Right atrium auricular region (tissue), 2 donors: ENCODE measurements around the gene SOCS7. TPM values are rescaled to one million over a fixed set of nuclear protein-coding genes. Genes with fewer than 3 reads are reported as not detected.

ENCODE experiments used
- DNase-seq: peaks from one replicate; pipeline ENCODE4 v3.0.0-alpha.2; 2019; ENCODE audit warnings: low spot score
- H3K27ac ChIP-seq, 2 donors: fragments of 200-600 bp; sonication (generic); 1 replicate in 1 of 2; 2 replicates in 1 of 2; pipeline ENCODE4 v1.5.1; 2016 to 2019
- H3K27me3 ChIP-seq, 2 donors: fragments of 200-600 bp; sonication (generic); one replicate each; pipeline versions ENCODE4 v1.5.1 to v1.6.0; 2017 to 2019
- H3K36me3 ChIP-seq: fragments of 200-600 bp; sonication (generic); one replicate; pipeline ENCODE4 v1.5.1; 2016
- H3K4me1 ChIP-seq, 2 donors: fragments of 200-600 bp; sonication (generic); one replicate each; pipeline versions ENCODE4 v1.5.1 to v1.6.0; 2017 to 2019
- H3K4me3 ChIP-seq, 2 donors: fragments of 200-600 bp; sonication (generic); 1 replicate in 1 of 2; 2 replicates in 1 of 2; pipeline ENCODE4 v1.5.1; 2017 to 2019; ENCODE audit warnings: mild to moderate bottlenecking in 1 of 2, moderate library complexity in 1 of 2
- H3K9me3 ChIP-seq, 2 donors: fragments of 200-600 bp; sonication (generic); one replicate each; pipeline ENCODE4 v1.5.1; 2019
- total RNA-seq, 2 donors: library from RNA; depleted of rRNA; stranded (reverse); fragments of >200 nt; gene quantifications; one replicate each; pipeline ENCODE4 v1.1.0, GENCODE V29; 2016
- TF ChIP-seq, protein P1 (sequence below), 2 donors: fragments of 200-600 bp; sonication (generic); IDR thresholded peaks; one replicate each; pipeline ENCODE4 v1.5.1; 2019; ENCODE audit warnings: antibody characterized with exemption in 2 of 2

The SOCS7 gene
- total RNA-seq, 2 donors from 2014 or later: 12.2 to 14.8 TPM

DNA sequence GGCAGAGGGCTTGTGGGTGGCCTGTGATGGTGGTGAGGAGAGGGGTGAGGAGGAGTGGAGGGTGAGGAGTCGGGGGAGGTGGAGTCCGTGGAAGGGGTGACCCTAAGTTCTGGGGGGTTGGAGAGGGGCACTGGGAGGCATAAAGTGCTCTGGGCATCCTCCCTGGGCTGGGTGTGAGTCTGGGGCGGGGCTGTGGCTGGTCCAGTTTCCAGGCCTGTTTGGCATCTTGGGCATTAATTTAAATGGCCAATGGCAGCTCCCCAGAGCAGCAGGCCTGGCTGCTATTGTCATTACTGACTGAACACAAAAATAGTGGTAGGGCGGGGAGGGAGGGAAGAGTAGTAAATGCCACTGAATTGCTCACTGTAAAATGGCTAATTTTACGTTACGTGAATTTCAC, 68.9 kb downstream of the SOCS7 start:
- Histone ChIP-seq H3K4me1 (peaks cover 0 to 71% of the 10 kb centered on the region in 2 donors), H3K27ac (peak overlapping the region; percentile 74 to 87), H3K4me3 (no peak overlapping the region), H3K36me3 (no peaks in the 10 kb centered on the region), H3K27me3 (no peaks in the 10 kb centered on the region), H3K9me3 (no peaks in the 10 kb centered on the region)
- TF ChIP-seq, protein P1, sequence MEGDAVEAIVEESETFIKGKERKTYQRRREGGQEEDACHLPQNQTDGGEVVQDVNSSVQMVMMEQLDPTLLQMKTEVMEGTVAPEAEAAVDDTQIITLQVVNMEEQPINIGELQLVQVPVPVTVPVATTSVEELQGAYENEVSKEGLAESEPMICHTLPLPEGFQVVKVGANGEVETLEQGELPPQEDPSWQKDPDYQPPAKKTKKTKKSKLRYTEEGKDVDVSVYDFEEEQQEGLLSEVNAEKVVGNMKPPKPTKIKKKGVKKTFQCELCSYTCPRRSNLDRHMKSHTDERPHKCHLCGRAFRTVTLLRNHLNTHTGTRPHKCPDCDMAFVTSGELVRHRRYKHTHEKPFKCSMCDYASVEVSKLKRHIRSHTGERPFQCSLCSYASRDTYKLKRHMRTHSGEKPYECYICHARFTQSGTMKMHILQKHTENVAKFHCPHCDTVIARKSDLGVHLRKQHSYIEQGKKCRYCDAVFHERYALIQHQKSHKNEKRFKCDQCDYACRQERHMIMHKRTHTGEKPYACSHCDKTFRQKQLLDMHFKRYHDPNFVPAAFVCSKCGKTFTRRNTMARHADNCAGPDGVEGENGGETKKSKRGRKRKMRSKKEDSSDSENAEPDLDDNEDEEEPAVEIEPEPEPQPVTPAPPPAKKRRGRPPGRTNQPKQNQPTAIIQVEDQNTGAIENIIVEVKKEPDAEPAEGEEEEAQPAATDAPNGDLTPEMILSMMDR (IDR thresholded peaks at IDR 0.05): no peak
- no peak for DNase-seq

DNA sequence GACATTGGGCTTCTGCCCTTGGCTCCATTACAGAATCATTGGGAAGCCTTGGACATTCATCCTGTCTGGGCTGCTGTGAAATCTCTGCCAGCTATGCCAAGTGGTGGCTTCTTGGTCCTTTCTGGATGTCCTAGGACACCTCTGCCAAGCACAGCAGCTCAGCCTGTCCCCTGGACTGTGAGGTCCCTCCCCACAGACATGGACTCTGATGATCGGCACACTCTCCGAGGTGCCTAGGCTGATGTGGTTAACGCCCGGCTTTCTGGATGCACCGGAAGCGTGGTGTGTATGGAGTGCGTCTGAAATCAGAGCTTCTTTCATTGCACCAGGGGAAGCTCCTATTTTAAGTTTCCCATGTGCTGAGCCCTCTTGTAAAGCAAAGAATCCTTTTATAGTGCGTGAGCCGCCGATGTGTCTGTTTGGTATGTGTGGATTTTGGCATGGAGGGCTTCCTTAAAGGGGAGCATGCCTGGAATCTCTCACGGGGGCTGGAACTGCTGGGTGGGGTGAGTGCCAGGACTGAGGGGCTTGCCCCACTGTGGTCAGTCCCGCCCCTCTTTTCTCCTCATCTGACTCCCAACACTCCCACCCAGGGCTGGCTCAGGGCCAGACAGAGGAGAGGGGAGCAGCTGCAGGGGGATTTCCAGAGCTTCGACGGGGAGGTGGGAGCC, 69.7 kb downstream of the SOCS7 start:
- no peak for DNase-seq
- no peaks in the 10 kb centered on the region for H3K36me3 ChIP-seq
- no peaks in the 10 kb centered on the region for H3K9me3 ChIP-seq
- TF ChIP-seq, protein P1 (IDR thresholded peaks at IDR 0.05): no peak
- H3K4me1 ChIP-seq: peaks cover 0 to 75% of the 10 kb centered on the region in 2 donors
- no peaks in the 10 kb centered on the region for H3K27me3 ChIP-seq
- no peak overlapping the region for H3K4me3 ChIP-seq
- peak overlapping the region; percentile 74 to 87 for H3K27ac ChIP-seq

DNA sequence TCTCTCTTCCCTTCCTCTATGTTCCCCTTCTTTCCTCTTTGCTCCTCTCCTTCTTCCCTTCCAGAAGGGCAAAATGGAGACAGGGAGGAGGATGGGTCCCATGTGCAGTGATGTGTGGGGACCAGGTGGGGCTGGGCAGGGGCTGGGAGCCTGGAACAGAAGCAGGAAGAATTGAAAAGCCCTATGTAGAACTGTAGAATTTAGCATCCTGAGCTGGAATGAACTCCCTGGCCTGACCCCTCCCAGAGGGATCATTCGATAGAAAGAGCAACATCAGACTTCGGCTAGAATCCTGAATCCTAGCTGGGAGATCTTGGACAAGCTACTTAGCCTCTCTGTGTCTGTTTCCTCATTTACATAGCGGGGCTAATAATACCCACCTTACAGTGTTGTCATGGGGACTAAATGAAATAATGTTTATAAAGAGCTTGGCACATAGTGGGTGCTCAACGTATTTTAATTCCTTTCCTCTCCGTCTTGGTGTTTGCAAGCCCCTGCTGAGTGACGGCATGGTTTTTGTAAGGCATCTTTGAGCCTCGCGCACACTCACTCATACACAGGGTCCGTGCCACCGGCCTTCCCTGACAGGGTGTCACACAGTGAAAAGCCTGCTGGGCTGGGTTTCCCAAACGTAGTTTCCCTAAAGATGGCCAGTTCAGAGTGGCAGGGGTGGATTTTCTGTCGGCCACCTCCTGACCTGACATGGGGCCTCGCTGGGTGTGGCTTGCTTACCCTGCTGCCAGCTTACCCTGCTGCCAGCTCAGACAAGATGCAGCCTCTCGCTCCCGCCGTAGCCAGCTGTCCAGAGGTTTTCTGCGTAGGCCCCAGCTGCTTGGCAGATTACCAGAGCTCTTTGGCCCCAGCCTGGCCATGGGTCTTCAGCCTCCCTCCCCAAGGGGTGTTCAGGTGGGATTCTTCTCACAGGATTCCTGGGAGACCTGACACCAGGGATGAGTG, 70.5 kb downstream of the SOCS7 start:
- Histone ChIP-seq H3K27me3 (no peaks in the 10 kb centered on the region), H3K27ac (peak overlapping the region; percentile 74 to 87), H3K36me3 (no peaks in the 10 kb centered on the region), H3K4me1 (peaks cover 0 to 80% of the 10 kb centered on the region in 2 donors), H3K4me3 (no peak overlapping the region), H3K9me3 (no peaks in the 10 kb centered on the region)
- no peak for DNase-seq
- TF ChIP-seq, protein P1 (IDR thresholded peaks at IDR 0.05): no peak

DNA sequence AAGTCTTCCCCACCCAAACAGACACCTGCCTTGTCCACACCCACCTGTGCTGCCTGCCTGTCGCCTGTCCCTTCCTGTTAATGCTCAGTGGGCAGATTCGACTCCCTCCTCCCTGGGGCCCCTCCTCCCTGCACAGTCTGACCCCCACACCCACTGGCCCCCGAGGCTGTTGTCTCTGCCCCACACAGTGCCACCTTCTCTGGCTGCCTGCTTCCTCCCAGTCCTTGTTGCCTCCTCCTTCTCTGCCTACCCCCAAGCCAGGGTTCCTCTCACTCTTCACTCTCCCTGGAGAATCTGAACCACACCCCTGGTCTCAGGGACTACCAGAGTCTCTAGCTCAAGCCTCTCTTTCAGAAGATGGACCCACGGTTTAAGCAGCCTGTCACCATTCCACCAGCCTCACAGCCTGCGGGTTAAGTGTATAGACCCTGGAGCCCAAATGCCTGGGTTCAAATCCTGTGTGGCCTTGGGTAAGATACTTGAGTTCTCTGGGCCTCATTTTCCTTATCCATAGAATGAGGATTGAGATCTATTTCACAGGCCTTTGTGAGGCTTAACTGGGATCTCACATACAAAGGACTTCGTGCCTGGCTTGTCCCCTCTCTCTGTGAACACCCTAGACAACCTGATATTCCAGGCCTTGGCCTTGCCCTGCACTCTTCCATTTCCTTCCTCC, 72.8 kb downstream of the SOCS7 start:
- H3K4me3 ChIP-seq: no peak overlapping the region
- H3K27me3 ChIP-seq: no peaks in the 10 kb centered on the region
- no peaks in the 10 kb centered on the region for H3K36me3 ChIP-seq
- no peak for DNase-seq
- H3K9me3 ChIP-seq: no peaks in the 10 kb centered on the region
- peak overlapping the region; percentile 97 to 98 for H3K27ac ChIP-seq
- H3K4me1 ChIP-seq: peaks cover 0 to 83% of the 10 kb centered on the region in 2 donors
- TF ChIP-seq, protein P1 (IDR thresholded peaks at IDR 0.05): no peak

DNA sequence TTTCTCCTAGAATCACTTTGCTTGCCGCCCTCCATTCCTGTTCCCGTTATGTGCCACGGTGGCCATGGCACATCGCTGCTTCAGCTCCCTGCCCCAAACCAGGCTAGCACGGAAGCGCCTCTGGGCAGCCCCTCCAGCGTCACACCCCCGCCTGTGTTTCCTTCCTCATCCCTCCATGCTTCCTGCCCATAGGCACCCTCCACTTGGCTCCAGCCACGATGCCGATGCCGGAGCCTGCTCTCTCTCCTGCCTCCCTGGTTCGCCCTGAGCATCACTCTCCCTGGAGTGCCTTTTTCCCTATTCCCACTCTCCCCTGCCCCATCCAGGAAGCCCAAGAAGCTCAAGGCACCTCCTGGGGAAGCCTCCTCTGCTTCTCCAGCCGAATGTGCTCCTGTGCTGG, 73.4 kb downstream of the SOCS7 start:
- Histone ChIP-seq H3K36me3 (no peaks in the 10 kb centered on the region), H3K4me1 (peaks cover 0 to 83% of the 10 kb centered on the region in 2 donors), H3K4me3 (no peak overlapping the region), H3K9me3 (no peaks in the 10 kb centered on the region), H3K27me3 (no peaks in the 10 kb centered on the region), H3K27ac (peak overlapping the region; percentile 97 to 98)
- TF ChIP-seq, protein P1 (IDR thresholded peaks at IDR 0.05): no peak
- no peak for DNase-seq
